Stimulated activated CD8-positive, alpha-beta memory T cell treated with anti-CD3 and anti-CD28 coated beads, Interleukin-2, amount 100 ng/mL, for 1 hour (primary cell): ENCODE results near the gene CPT1A.
A peak's percentile ranks its signal among the peaks of the same experiment; 100 is the strongest.

Experiments used
- DNase-seq, 2 donors: peaks; one replicate each; pipeline ENCODE4 v3.0.0-alpha.2; 2020; ENCODE audit warnings: low read depth in 2 of 2

Gene CPT1A

GRCh38 chr11:68854273-68854958 is 12.7 kb upstream of the CPT1A start:
- no peak for DNase-seq

- no peak for DNase-seq
These were observed 10.9 kb upstream of the CPT1A start for GRCh38 chr11:68852628-68853027.

- DNase-seq, result no peak
These were observed 6.7 kb upstream of the CPT1A start for GRCh38 chr11:68848429-68848828.

- DNase-seq, result no peak
These were observed 5.7 kb upstream of the CPT1A start for GRCh38 chr11:68847395-68847794.

GRCh38 chr11:68845351-68846002 is 3.8 kb upstream of the CPT1A start:
- no peak for DNase-seq

- DNase-seq, result no peak
These were observed 3.1 kb upstream of the CPT1A start for GRCh38 chr11:68844801-68845200.

- no peak for DNase-seq
These were observed 2.7 kb upstream of the CPT1A start for GRCh38 chr11:68844376-68844775.

- DNase-seq, result peak; percentile 52 to 57
These were observed 2.1 kb upstream of the CPT1A start for GRCh38 chr11:68843703-68844312.

- no peak for DNase-seq
These were observed 1.4 kb upstream of the CPT1A start for GRCh38 chr11:68843052-68843561.

- DNase-seq, result no peak
These were observed 823 bp upstream of the CPT1A start for GRCh38 chr11:68842427-68843051.

- DNase-seq, result no peak
These were observed 759 bp downstream of the CPT1A start for GRCh38 chr11:68840661-68841653.

GRCh38 chr11:68839911-68840641 is 1.6 kb downstream of the CPT1A start:
- DNase-seq, result no peak

GRCh38 chr11:68839054-68839865 is 2.5 kb downstream of the CPT1A start:
- peak; percentile 92 to 94 for DNase-seq

- DNase-seq, result no peak
These were observed 3.1 kb downstream of the CPT1A start for GRCh38 chr11:68838572-68838964.

- no peak for DNase-seq
These were observed 3.8 kb downstream of the CPT1A start for GRCh38 chr11:68837583-68838571.

- DNase-seq, result no peak
These were observed 6.0 kb downstream of the CPT1A start for GRCh38 chr11:68835749-68836148.

GRCh38 chr11:68835328-68835727 is 6.4 kb downstream of the CPT1A start:
- no peak for DNase-seq

GRCh38 chr11:68832476-68833181 is 9.1 kb downstream of the CPT1A start:
- no peak for DNase-seq
